GM18873 (cell line): ENCODE measurements around the gene CDKN2A.

Source experiments
- ATAC-seq: cut with Tn5 transposase; IDR thresholded peaks from one replicate; pipeline ENCODE4 v1.9.1; 2021; ENCODE audit warnings: mild to moderate bottlenecking, moderate library complexity, moderate number of reproducible peaks; ENCODE audit not compliant: unreplicated experiment, low FRiP score

Gene CDKN2A

DNA sequence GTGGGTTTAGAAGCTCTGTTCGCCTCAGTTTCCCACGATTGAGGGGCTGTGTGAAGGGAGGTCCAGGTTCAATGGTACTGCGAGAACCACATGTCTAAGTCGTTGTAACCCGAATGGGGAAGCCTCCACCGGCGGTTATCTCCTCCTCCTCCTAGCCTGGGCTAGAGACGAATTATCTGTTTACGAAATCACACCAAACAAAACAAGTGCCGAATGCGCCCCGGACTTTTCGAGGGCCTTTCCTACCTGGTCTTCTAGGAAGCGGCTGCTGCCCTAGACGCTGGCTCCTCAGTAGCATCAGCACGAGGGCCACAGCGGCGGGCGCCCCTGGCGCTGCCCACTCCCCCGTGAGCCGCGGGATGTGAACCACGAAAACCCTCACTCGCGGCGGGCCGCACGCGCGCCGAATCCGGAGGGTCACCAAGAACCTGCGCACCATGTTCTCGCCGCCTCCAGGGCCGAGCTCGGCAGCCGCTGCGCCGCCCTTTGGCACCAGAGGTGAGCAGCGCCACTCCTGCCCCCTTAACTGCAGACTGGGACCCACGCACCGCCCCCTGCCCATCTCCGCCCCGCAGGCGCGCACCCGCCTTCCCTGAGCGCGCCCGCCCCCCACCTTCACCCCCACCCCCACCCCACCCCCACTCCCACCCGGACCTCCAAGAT lies at the start of gene CDKN2A:
Gene CDKN2A, minus strand, starts transcription at position 500 of the 663 bp plus-strand sequence.
- peak; percentile 33 for ATAC-seq

DNA sequence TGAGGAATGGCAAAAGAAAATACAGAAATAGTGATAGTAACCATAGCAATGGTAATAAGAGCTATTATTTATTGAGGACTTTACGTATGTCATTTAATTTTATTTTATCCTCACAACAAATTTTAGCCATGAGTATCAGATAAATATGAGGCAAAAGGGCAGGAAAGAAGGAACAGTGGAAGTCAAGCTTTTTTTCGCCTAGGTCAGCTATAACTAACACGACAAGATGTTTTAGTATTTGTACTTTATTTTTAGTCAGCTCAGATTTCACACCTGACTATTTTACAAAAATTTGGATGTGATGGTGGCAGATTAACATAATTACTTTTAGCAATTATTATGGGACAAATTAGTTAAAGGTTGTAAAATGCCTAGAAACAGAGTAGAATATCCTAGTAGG lies 49.7 kb upstream of the CDKN2A start:
- no peak for ATAC-seq

DNA sequence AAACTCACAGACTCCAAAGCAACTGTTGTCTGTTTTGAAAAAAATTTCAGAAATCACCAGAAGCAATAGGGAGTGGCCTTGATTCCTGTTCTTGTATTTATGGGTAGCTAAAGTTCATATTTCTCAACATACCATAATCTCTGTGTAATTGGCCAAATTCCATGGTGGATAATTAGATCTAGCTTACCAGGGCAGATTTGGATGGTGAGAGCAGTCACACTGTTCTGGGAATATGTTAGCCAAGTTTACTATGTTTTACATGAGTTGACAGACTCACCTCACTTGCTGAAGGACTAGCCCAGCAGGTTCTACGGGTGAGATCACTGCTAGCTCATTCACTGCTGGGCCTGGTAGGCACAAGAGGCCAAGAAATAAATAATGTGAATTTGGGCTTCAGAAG lies 47.6 kb upstream of the CDKN2A start:
- no peak for ATAC-seq

DNA sequence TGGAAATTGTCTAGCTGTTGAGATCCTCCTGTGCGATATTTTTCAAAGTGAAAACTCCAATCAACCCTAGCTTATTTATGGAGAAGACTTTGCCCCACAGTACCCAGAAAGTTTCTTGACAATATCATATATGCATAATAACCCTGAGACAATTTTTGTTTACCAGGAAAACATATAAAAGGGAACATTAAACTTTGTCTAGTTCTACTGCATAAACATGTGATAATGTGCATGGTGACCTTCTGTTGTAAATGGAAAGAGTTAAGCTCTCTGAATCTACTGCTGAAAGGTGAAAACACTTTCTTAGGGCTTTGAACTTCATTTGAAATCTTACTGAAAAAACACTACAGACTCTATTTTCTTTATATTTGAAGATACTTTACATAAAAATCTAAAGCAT lies 47.2 kb upstream of the CDKN2A start:
- ATAC-seq, result no peak

DNA sequence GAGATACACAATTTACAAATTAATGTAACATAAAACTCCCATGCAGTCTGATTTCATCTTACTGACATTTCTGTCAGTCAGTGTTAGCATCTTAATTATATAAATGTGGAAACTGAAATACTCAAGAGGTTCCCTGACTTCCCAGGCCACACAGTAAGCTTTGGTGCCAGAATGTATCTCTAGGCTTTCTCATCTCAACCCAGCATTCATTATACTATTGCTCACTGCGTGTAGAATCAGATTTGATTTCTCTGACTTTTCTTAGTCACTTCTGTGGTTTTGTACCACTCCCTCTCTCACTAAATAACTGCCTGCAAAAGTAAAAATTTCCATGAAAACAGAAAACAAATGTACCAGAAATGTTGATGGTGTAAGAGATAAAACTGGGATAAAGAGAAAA lies 46.6 kb upstream of the CDKN2A start:
- ATAC-seq, result no peak

- ATAC-seq, result no peak
Measured at GRCh38 chr9:22039258-22039657, 45.1 kb upstream of the CDKN2A start.

GRCh38 chr9:22037954-22038690 lies 43.9 kb upstream of the CDKN2A start:
- no peak for ATAC-seq

DNA sequence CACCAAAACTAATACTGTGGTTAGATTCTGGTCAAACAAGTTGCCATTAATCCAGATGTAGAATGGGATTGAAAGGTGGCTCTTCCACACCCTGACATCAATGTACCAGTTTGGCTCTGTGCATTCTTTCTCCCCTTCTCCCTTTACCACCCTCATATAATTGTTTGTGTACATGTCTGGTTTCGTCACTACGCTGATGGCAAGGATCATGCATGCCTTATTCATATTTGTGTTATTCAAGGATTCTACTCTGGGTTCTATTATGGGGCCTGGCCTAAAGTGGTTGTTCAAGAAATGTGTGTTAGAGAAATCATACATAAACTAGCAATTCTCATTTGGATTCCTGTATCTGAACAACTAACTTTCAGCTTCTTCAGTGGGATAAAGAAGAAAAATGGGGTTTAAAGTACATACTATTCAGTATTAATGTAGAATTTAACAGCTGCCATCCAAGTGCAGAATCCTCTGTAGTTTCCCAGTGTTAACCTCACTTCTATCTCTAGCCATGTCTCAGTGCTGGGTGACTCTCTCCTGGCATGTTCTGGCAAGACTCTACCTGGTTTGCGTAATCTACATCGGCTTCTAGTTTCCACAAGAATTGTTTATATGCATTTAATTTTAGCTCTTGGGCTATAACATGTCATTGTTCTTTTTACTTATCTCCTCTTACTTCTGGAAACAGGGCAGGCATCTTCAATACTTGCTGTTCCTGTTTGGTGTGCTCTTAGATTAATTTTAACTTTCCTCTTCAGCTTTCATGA lies 42.9 kb upstream of the CDKN2A start:
- no peak for ATAC-seq

DNA sequence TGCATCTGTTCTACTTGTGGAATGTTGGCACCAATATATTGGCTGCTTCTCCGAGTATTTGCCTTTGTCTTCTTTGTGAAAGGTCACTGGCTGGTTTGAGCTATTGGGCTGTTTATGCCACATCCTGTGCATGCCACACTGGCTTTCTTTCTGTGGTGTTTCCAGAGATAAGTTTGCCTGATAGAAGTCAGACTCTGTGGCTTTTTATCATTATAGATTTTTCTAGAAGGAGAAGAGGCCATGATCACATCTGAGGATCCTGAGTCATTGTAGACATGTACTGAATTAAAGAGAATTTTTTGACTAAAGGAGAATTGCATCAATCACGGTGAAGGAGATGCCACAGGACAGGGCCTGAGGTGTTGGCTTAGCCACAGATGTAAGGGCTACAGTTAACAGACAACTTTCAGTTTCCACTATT lies 41.4 kb upstream of the CDKN2A start:
- no peak for ATAC-seq

DNA sequence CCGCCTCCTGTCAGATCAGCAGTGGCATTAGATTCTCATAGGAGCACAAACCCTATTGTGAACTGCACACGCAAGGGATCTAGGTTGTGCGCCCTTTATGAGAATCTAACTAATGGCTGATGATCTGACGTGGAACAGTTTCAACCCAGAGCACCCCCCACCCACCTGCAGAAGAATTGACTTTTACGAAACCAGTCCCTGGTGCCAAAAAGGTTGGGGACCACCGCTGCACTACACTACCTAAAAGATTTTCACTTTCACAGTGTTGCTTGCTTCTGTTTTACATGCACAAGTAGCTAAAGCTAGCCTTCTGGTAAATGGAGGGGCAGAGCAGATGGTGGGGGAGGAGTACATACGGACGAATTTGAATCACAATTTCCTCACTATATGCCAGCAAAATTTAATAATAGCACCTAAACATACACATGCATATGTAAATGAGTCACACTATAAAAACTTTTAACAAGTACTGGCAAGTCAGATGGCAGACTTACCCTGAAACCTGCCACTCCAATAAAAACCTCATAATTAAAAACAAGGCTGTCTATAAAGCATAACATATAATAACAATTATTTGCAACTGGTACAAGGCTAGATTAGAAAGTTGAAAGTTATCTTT lies 38.9 kb upstream of the CDKN2A start:
- no peak for ATAC-seq

DNA sequence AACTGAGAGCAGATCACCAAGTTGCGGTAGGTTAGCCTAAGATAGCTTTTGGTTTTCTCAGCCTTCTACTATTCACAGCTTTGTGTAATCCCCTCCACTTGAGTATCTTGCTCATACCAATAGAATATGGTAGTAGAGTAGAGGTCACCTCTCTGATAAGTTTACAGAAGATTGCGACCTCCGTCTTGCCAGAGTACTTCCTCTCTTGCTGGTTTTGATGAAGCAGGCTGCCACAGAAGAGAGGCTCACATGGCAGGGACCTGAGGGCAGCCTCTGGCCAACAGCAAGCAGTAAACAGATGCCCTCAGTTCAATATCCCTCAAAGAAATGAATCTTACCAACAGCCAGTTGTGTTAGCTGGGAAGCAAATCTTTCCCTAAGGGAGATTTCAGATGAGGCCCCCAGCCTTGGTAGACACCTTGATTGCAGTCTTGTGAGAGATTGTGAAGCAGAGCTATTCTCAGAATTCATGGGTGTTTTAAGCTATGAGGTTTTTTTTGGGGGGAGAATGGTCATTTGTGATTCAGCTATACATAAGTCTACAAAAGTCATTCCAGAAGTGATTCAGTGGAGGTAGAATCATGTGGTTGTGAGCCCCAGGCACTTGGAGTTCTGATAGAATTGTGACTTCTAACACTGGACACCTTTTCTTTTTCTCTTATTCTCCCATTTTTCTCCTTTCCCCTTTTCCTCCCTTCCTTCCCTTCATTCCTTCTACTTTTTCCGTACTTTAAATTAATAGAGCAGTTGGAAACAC lies 37.6 kb upstream of the CDKN2A start:
- no peak for ATAC-seq

- ATAC-seq, result peak; percentile 63
Measured at GRCh38 chr9:22030101-22030598, 36.0 kb upstream of the CDKN2A start.

DNA sequence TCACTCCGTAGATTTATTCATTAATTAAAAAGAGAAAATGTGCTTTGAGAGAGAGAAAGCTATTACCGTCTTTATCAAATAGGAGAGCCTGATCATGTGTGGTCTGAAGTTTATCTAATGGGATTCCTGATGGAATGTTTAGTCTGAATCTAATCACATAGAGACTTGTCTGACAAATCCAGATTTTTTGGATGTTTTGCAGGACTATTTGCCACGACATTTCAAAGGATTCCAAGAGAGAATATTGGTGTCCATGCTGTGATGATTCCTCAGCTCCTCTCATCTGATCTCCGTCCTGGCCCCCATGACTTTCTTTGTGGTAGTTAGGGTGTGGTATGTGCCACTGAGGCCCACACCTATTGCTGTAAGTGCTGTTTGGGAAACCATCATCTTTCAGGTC lies 35.0 kb upstream of the CDKN2A start:
- ATAC-seq, result no peak

DNA sequence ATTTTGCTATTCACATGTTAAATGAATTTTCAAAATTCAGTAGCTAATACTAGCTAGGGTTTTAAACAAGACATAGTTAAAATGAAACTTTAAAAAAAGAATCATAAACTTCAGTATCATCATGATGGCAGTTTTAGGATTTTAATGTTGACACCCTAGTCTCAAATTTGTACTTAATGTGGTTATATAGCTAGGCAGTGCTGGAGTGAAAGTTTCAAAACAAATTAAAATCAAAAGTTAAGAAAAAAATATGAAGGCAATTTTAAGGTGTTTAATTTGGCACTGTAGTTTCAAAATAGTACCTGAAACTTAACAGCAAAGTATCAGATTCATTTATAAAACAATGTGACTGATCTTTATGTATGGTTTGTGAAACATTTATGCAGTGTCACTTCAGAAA lies 34.2 kb upstream of the CDKN2A start:
- ATAC-seq, result no peak

DNA sequence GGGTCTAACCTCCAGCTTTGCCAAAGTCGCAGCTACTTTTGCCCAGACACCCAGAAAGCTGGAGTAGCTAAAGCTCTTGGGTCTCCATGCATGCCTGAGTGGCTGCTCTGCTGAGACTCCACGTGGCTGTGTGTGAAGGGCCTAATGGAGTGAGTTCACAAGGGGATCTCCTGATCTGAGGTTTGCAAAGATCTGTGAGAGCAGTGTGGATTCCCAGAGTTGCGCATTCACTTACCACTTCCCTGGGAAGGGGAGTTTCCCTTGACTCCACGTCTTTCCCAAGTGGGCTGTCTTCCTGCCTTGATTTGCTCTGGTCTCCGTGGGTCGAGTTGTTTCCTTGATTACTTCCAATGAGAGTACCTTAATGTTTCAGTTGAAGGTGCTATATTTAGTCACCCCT lies 32.5 kb upstream of the CDKN2A start:
- ATAC-seq, result no peak

GRCh38 chr9:22022396-22022795 lies 28.2 kb upstream of the CDKN2A start:
- ATAC-seq, result no peak

DNA sequence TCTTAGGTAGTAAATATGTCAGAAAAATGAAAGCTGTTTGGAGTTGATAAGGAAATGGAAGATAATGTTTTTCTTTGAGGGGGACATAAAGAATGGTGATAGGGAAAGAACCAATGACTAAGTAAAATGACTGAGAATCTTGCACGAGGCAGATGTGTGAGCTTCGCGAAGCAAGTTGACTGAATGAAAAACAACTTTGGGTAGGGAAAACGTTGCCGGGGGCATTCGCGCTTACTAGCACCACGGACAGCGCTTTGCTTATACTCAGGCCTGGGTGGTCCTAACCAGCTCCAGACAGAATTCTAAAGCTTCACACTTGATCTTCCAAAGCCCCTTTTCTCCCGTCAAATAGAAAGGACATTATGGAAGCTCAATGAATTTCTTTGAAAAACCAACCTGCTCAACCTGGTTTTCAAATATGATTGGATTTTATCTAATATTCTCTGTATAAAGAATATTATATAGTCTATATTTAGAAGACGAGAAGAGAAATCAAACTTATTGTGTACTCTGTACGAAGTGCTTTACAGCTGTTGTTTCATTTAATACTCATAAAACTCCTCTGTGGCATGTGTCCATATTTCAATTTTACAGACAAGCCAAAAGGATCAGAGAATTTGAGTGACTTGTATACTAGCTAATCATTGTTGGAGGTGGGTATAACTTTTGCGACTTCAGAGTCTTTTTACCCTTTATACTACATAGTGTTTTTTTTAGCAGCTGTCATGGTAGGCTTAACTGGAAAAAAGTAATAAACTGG lies 16.9 kb upstream of the CDKN2A start:
- no peak for ATAC-seq

- peak; percentile 39 for ATAC-seq
Measured at GRCh38 chr9:22009506-22009867, 15.3 kb upstream of the CDKN2A start.

DNA sequence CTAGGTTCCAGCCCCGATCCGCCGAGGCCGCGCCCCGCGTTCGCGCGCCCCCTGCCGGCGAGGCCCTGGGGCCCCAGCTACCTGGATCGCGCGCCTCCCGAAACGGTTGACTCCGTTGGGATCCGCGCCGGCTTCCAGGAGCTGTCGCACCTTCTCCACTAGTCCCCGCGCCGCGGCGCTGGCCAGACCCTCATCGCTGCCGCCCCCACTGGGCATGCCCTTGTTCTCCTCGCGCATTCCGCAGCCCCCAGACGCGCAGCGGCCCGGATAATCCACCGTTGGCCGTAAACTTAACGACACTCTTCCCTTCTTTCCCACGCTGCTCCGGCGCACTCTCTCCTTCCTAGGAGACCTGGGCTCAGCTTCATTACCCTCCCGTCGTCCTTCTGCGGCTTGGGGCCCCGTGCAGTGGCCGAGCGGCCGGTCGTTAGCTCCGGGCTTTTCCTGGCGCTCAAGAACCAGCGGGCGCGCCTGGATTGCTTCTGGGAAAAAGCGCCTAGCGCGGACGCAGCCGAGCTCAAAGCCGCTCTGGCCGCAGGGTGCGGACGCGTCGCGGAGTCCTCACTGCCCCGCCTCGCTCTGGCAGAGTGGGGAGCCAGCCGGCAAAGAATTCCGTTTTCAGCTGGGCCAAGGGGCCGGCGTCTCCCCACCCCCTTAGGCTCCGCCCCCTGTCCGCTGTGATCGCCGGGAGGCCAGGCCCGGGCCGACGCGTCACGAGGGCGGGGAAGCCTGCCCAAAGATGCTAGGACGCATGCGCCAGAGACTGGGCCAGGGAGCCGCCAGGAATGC lies 14.7 kb upstream of the CDKN2A start, which contains the start of gene CDKN2B:
Gene CDKN2B, minus strand, starts transcription at position 589 of the 789 bp plus-strand sequence. Its CDS starts 352 bp downstream, at position 237.
- ATAC-seq, result peak; percentile 86
